C4-2B (cell line): ENCODE results near the gene TNRC18.
"Not testable (repeated sequence)": the region's sequence is repeated elsewhere in the genome, so short reads cannot be mapped to it uniquely, and the experiment has no call there.

Source experiments
- H3K27ac ChIP-seq: fragments of 450-650 bp; 2 replicates; pipeline ENCODE4 v1.5.1; 2017
- ZFX ChIP-seq: fragments of 450-650 bp; IDR thresholded peaks from 2 replicates; pipeline ENCODE4 v1.6.1; 2017
- TF ChIP-seq, protein P1 (sequence below): fragments of 450-650 bp; conservative IDR thresholded peaks from 2 replicates; pipeline ENCODE4 v1.5.1; 2017; ENCODE audit warnings: mild to moderate bottlenecking

Gene TNRC18

DNA sequence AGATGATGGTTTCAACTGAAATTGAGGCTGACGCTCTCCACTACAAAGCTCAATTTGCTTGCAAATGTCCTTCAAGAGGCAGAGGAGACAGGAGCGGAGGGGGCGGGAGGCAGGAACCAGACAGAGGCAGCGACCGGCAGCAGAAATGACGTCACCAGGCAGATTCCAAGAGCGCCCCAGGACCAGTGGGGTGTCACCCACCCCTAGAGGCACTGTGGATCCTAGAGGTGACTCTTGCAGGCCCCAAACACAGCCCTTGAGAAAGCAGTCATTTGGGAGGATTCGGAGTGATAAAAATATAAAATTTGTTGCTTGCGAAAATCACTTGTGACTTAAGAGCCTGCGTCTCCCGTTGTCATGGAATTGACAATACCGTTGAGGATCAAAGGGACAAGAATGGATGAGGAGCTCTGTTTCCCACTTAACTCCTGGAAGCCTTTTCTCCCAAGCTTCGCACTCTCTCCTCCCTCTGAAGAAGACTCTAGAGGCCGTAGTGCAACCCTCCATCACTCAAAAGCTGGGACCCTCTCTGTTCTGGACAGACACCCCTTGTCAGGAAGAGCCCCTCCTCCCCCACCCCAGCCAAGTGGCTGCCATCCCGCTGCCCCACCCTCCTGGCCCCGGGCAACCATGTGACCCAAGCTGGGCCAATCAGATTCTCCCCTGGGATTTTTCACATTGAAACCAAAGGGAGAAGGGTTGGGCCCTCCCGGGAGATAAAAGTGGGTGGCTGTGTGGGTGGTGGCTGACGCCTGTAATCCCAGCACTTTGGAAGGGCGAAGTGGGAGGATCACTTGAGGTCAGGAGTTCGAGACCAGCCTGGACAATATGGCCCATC is 157.2 kb downstream of the TNRC18 start:
- H3K27ac ChIP-seq: no peak overlapping the region
- TF ChIP-seq, protein P1, sequence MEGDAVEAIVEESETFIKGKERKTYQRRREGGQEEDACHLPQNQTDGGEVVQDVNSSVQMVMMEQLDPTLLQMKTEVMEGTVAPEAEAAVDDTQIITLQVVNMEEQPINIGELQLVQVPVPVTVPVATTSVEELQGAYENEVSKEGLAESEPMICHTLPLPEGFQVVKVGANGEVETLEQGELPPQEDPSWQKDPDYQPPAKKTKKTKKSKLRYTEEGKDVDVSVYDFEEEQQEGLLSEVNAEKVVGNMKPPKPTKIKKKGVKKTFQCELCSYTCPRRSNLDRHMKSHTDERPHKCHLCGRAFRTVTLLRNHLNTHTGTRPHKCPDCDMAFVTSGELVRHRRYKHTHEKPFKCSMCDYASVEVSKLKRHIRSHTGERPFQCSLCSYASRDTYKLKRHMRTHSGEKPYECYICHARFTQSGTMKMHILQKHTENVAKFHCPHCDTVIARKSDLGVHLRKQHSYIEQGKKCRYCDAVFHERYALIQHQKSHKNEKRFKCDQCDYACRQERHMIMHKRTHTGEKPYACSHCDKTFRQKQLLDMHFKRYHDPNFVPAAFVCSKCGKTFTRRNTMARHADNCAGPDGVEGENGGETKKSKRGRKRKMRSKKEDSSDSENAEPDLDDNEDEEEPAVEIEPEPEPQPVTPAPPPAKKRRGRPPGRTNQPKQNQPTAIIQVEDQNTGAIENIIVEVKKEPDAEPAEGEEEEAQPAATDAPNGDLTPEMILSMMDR: no peak
- TF ChIP-seq ZFX: no peak

DNA sequence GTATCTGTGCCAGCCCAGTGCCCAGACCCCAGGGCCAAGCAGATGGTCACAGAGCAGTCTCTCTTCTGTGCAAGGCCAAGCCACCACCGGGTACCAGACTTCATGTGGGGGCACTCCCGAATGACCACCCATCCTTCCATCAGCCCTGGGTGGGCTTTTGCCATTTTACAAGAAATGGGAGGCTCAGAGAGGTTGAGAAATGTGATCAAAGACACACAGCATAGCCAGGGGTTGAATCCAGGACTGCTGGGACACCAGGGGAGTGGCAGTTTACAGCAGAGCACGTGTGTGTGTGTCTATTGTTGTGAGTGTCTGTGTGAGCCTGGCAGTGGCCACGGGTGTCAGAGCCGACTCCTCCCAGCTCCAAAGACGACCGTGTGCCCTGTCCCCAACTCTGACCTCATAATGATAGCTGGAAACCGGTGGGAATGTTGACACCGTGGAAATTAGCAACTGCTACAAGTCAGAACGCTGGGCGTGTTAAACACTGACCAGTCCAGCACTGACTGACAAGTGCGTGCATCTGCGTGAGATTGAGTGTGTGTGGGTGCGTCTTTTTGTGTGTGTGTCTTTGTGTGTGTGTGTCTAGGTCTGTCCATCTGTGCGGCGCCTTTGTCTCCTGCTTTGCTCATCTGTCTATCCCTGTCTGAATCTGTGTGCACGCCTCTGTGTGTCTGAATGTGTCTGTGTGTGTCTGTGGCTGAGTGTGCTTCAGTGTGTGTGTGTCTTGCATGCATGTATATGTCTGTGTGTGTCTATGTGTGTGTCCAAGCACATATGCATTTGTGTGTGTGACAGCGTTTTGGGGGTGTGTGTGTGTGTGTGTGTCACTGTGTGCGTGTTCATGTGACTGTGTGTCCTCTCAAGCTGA is 158.1 kb downstream of the TNRC18 start:
- TF ChIP-seq ZFX: no peak
- no peak overlapping the region for H3K27ac ChIP-seq

DNA sequence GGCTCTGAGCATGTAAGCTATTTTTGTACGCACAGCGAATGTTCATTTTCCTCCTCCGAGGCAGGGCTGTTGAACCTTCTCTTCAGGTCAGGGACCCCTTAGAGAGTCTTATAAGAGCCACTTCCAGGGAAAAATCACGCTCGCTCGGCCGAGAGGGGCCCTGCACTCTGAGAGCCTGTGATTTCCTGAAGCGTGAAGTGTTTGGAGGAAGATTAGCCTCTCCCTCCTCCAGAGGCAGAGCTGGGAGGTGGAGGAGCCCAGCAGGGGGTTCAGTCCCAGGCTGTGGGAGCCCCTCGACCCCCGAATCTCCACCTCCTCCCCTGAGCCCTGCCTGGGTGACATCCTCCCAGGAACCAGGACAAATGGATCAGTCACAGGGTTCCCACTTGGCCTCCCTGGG is 160.6 kb downstream of the TNRC18 start:
- H3K27ac ChIP-seq: not testable (repeated sequence)

DNA sequence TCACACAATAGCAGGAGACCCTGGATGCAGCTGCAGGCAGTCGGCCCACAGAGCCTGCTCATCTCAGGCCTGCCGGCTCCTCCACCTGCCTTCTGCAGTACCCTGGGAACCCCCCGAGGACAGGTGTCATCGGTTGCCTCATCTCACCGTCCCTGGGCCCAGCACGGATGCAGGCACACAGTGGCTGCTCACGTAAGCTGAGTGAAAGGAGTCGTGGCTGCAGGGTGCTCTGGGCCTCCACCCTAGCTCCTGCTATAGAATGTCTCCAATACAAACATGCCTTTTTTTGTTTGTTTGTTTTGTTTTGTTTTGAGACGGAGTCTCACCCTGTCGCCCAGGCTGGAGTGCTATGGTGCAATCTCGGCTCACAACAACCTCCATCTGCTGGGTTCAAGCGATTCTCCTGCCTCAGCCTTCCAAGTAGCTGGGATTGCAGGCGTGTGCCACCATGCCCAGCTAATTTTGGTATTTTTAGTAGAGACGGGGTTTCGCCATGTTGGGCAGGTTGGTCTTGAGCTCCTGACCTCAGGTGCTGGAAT is 163.0 kb downstream of the TNRC18 start:
- not testable (repeated sequence) for H3K27ac ChIP-seq
